BJ (cell line): Measurements from ENCODE around the gene NARF. TPM values are rescaled to one million over a fixed set of nuclear protein-coding genes. Genes with fewer than 3 reads are reported as not detected.

Experiments used
- CTCF ChIA-PET: fragments of 350-600 bp; formaldehyde crosslinking; extraction: SDS; loops from one replicate; lab custom pipeline; 2021; ENCODE audit warnings: antibody characterized with exemption, inconsistent platforms; lab: Yijun Ruan, JAX
- POLR2A ChIA-PET: fragments of 300-600 bp; sonication (Branson Sonifier 250); formaldehyde crosslinking; extraction: SDS; loops from one replicate; lab custom pipeline; 2021; ENCODE audit warnings: antibody characterized with exemption; lab: Charles Lee
- DNase-seq: peaks from one replicate; pipeline ENCODE4 v3.0.0-alpha.2; 2011; ENCODE audit warnings: low read depth
- H3K27me3 ChIP-seq: 2 replicates; pipeline ENCODE4 v1.6.0; 2011; ENCODE audit warnings: low read length; ENCODE audit not compliant: control insufficient read depth, insufficient read depth
- H3K36me3 ChIP-seq: 2 replicates; pipeline ENCODE4 v1.5.1; 2011; ENCODE audit warnings: low read length; ENCODE audit not compliant: control insufficient read depth, insufficient read depth
- H3K4me3 ChIP-seq: 2 replicates; pipeline ENCODE4 v1.5.1; 2011; ENCODE audit warnings: low read depth, mild to moderate bottlenecking, control low read depth, low read length
- polyA plus RNA-seq: library from polyadenylated mRNA; depleted of rRNA; stranded (reverse); fragments of >200 nt; gene quantifications from 2 replicates; pipeline ENCODE4 v1.2.3, GENCODE V29; 2011
- TF ChIP-seq, protein P1 (sequence below): IDR thresholded peaks from 2 replicates; pipeline ENCODE4 v1.5.1; 2011; ENCODE audit warnings: low read depth, mild to moderate bottlenecking, control low read depth, inconsistent platforms, low read length, moderate library complexity; ENCODE audit not compliant: insufficient read depth

The NARF gene
- polyA plus RNA-seq, 1 experiment: 68.5 TPM

DNA sequence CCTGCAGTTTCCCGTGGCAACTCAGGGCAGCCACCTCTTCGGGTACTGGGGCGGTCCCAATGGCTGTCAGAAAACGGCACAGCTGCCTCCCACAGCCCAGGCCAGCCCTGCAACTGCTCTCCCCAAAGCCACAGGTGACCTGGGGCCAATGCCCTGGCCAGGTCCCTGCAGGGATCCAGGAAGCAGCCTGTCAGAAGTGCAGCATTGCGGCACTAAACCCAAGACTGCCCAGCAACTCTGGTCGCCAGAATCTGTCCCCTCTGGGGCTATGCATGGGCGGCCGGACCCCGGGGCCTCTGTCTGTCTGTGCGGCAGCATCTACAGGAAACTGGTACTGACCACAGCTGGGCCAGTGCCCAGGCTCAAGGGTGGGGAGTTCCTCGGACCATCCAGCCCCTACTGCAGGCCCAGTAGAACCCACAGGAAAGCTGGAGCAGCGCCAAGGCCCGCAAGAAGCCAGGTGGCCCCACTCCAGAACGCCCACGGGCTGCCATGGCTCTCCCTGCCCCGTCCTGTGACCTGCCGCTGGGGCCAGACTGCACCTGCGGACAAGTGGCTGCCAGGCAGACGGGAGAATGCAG is 13.5 kb upstream of the NARF start:
- ChIA-PET POLR2A (no interaction called here), CTCF (interaction anchor here (0.6 kb wide), 1 partner anchor 83 kb away, joined by 3 read pairs; no protein-coding TSS in a partner anchor)
- H3K4me3 ChIP-seq: no peak overlapping the region
- no peaks in the 10 kb centered on the region for H3K27me3 ChIP-seq
- TF ChIP-seq, protein P1, sequence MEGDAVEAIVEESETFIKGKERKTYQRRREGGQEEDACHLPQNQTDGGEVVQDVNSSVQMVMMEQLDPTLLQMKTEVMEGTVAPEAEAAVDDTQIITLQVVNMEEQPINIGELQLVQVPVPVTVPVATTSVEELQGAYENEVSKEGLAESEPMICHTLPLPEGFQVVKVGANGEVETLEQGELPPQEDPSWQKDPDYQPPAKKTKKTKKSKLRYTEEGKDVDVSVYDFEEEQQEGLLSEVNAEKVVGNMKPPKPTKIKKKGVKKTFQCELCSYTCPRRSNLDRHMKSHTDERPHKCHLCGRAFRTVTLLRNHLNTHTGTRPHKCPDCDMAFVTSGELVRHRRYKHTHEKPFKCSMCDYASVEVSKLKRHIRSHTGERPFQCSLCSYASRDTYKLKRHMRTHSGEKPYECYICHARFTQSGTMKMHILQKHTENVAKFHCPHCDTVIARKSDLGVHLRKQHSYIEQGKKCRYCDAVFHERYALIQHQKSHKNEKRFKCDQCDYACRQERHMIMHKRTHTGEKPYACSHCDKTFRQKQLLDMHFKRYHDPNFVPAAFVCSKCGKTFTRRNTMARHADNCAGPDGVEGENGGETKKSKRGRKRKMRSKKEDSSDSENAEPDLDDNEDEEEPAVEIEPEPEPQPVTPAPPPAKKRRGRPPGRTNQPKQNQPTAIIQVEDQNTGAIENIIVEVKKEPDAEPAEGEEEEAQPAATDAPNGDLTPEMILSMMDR: no peak
- no peak for DNase-seq
- peaks cover 25% of the 10 kb centered on the region for H3K36me3 ChIP-seq

DNA sequence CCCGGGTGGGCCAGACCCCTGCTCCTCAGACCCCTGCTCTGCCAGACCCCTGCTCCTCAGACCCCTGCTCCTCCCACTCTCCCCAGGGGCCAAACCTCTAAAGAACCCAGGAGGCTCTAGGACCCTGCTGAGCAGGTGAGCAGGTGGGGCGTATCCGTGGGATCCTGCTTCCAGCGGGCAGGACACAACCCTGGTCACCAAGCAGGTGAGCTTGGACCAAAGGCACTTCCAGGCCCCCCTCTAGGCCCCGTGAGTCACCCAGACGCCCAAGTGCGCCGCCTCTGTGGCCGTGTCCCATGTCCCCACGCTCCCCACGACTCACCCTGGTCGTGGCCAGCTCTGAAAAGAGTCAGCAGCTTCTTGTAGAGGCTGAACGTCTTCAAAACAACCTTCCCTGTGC is 13.0 kb upstream of the NARF start:
- Histone ChIP-seq H3K4me3 (no peak overlapping the region), H3K27me3 (no peaks in the 10 kb centered on the region), H3K36me3 (peaks cover 25% of the 10 kb centered on the region)
- ChIA-PET CTCF (interaction anchor here (0.6 kb wide), 1 partner anchor 82 kb away, joined by 3 read pairs; no protein-coding TSS in a partner anchor), POLR2A (no interaction called here)
- TF ChIP-seq, protein P1: no peak
- no peak for DNase-seq

GRCh38 chr17:82446124-82446523 is 12.4 kb upstream of the NARF start:
- ChIA-PET CTCF (interaction anchor here (0.6 kb wide), 1 partner anchor 815 kb away, joined by 4 read pairs; no protein-coding TSS in a partner anchor), POLR2A (no interaction called here)
- DNase-seq: no peak
- Histone ChIP-seq H3K27me3 (no peaks in the 10 kb centered on the region), H3K36me3 (peaks cover 25% of the 10 kb centered on the region), H3K4me3 (no peak overlapping the region)
- TF ChIP-seq, protein P1: no peak

- Histone ChIP-seq H3K36me3 (peaks cover 25% of the 10 kb centered on the region), H3K27me3 (no peaks in the 10 kb centered on the region), H3K4me3 (no peak overlapping the region)
- ChIA-PET POLR2A (no interaction called here), CTCF (interaction anchor here (0.6 kb wide), 1 partner anchor 815 kb away, joined by 4 read pairs; no protein-coding TSS in a partner anchor)
- TF ChIP-seq, protein P1: no peak
- DNase-seq: no peak
Observed at GRCh38 chr17:82446649-82447048, 11.9 kb upstream of the NARF start.

- Histone ChIP-seq H3K27me3 (no peaks in the 10 kb centered on the region), H3K4me3 (no peak overlapping the region), H3K36me3 (peaks cover 22% of the 10 kb centered on the region)
- ChIA-PET CTCF (no interaction called here), POLR2A (interaction anchor here (0.6 kb wide), 1 partner anchor 82 kb away, joined by 11 read pairs; no protein-coding TSS in a partner anchor)
- TF ChIP-seq, protein P1: no peak
- DNase-seq: no peak
Observed at GRCh38 chr17:82447876-82448275, 10.7 kb upstream of the NARF start.
